ENCODE data around the gene CNTNAP4. TPM values are rescaled to one million over a fixed set of nuclear protein-coding genes. Genes with fewer than 3 reads are reported as not detected.

CNTNAP4 gene
- total and polyA plus RNA-seq, 2 of the 4 experiments (the other 2 are of a cell fraction), result not detected

- H3K36me3 ChIP-seq (ENCODE audit: control insufficient read depth, insufficient read depth, low read length), result no peaks in the 10 kb centered on the region
- in situ Hi-C loops (cut with MboI; ENCODE audit: low sequenced_read_pairs) (no loop called here), intact Hi-C loops (cut with micrococcal nuclease) (no loop called here), dilution Hi-C loops (cut with HindIII; ENCODE audit: low sequenced_read_pairs, unreplicated experiment) (no loop called here)
- no TSS peak for BruUV-seq (replicated peaks)
- H4K5ac ChIP-seq (ENCODE audit: low read depth, low read length), result no peak overlapping the region
- H3K27ac ChIP-seq (ENCODE audit: insufficient read depth, low read length), result no peak overlapping the region
- H3K14ac ChIP-seq (replicated peaks; ENCODE audit: low read depth, low read length), result no peak overlapping the region
- no peak for ATAC-seq (ENCODE audit: low read depth)
- H2BK5ac ChIP-seq (ENCODE audit: low read depth, low read length, poor library complexity, severe bottlenecking), result no peak overlapping the region
- POLR2A ChIA-PET (ENCODE audit: unreplicated experiment), result no interaction called here
- no peaks in the 10 kb centered on the region for H3K79me1 ChIP-seq (ENCODE audit: low read depth in 1 of 2, low read length in 2 of 2)
- CTCF ChIA-PET, result no interaction called here
- H3K23ac ChIP-seq (ENCODE audit: low read depth, low read length), result no peak overlapping the region
- no peaks in the 10 kb centered on the region for H3K27me3 ChIP-seq (ENCODE audit: control insufficient read depth, insufficient read depth, low read length)
- no peak overlapping the region for H2AK5ac ChIP-seq (ENCODE audit: low read depth, low read length)
- no peak overlapping the region for H4K8ac ChIP-seq (ENCODE audit: low read depth in 2 of 2, low read length in 2 of 2)
- no peak for TF ChIP-seq FOS (IDR thresholded peaks at IDR 0.05; ENCODE audit: low read depth, low read length)
- H3K56ac ChIP-seq (ENCODE audit: extremely low read depth, insufficient read depth, low read length), result no peak overlapping the region
- no peak overlapping the region for H2BK15ac ChIP-seq (ENCODE audit: low read depth, low read length)
- DNase-seq, result no peak
- no peak overlapping the region for H2AK9ac ChIP-seq (replicated peaks; ENCODE audit: low read depth, low read length, poor library complexity)
- no peaks in the 10 kb centered on the region for H3K9me1 ChIP-seq (ENCODE audit: insufficient read depth, low read length)
- no CpG with 5 or more reads among the region's 3 CpGs for WGBS, 2 experiments (ENCODE audit: extremely low coverage in 2 of 2, insufficient read length in 1 of 2)
- H2AFZ ChIP-seq (replicated peaks; ENCODE audit: low read length, poor library complexity), result no peak overlapping the region
- H4K91ac ChIP-seq (ENCODE audit: insufficient read depth, low read depth, low read length), result no peak overlapping the region
- no peak overlapping the region for H3K9ac ChIP-seq (ENCODE audit: low read depth, low read length)
- H3K4me2 ChIP-seq (ENCODE audit: low read depth, low read length), result no peak overlapping the region
- H3K4me1 ChIP-seq (ENCODE audit: control insufficient read depth, insufficient read depth, low read length), result no peaks in the 10 kb centered on the region
- no peak overlapping the region for H3K4me3 ChIP-seq (ENCODE audit: insufficient read depth, low read depth, low read length)
- H3K4ac ChIP-seq (ENCODE audit: low read depth, low read length), result no peak overlapping the region
- H3K9me3 ChIP-seq (ENCODE audit: control insufficient read depth, insufficient read depth, low read length), result no peaks in the 10 kb centered on the region
- H3K18ac ChIP-seq (ENCODE audit: low read depth, low read length), result no peak overlapping the region
- H4K20me1 ChIP-seq (ENCODE audit: insufficient read depth, low read length), result no peaks in the 10 kb centered on the region
- H2BK120ac ChIP-seq (ENCODE audit: low read depth, low read length), result no peak overlapping the region
- H2BK20ac ChIP-seq (ENCODE audit: low read depth, low read length), result no peak overlapping the region
Observed at GRCh38 chr16:76539609-76540008, 262.4 kb downstream of the CNTNAP4 start.
